IMR-90 (cell line): ENCODE data around the gene MARF1. TPM values are rescaled to one million over a fixed set of nuclear protein-coding genes. Genes with fewer than 3 reads are reported as not detected.

Experiments
- ATAC-seq: fragments of 200-7000 bp; cut with Tn5 transposase; 2 replicates; pipeline ENCODE4 v1.9.1; 2020; ENCODE audit warnings: low read depth, mild to moderate bottlenecking, moderate library complexity
- BruUV-seq: library from RNA; stranded (reverse); fragments of 400-500 nt; replicated peaks from 2 replicates; lab custom pipeline; 2021; lab: Mats Ljungman, UMichigan
- CTCF ChIA-PET: fragments of 300-600 bp; formaldehyde crosslinking; extraction: SDS; loops from one replicate; lab custom pipeline; 2021; ENCODE audit warnings: antibody characterized with exemption; lab: Yijun Ruan, JAX
- POLR2A ChIA-PET: fragments of 300-600 bp; sonication (Branson Sonifier 250); formaldehyde crosslinking; loops from one replicate; lab custom pipeline; 2022; ENCODE audit warnings: antibody characterized with exemption; ENCODE audit not compliant: unreplicated experiment; lab: Charles Lee
- DNase-seq: peaks from one replicate; pipeline ENCODE4 v3.0.0; 2013
- H2AFZ ChIP-seq: replicated peaks from 2 replicates; pipeline ENCODE3; 2013; ENCODE audit warnings: low read length, mild to moderate bottlenecking; ENCODE audit not compliant: poor library complexity
- H2AK5ac ChIP-seq: 2 replicates; pipeline ENCODE4 v1.6.1; 2013; ENCODE audit warnings: low read depth, low read length, inconsistent platforms
- H2AK9ac ChIP-seq: replicated peaks from 2 replicates; pipeline ENCODE3; 2013; ENCODE audit warnings: mild to moderate bottlenecking, low read depth, low read length, moderate library complexity; ENCODE audit not compliant: poor library complexity
- H2BK120ac ChIP-seq: 2 replicates; pipeline ENCODE4 v1.6.1; 2013; ENCODE audit warnings: low read depth, low read length, inconsistent platforms
- H2BK15ac ChIP-seq: 3 replicates; pipeline ENCODE4 v1.6.1; 2013; ENCODE audit warnings: low read depth, low read length, inconsistent platforms
- H2BK20ac ChIP-seq: 2 replicates; pipeline ENCODE4 v1.6.1; 2013; ENCODE audit warnings: low read depth, mild to moderate bottlenecking, inconsistent platforms, low read length, moderate library complexity
- H2BK5ac ChIP-seq: 2 replicates; pipeline ENCODE4 v1.6.1; 2013; ENCODE audit warnings: mild to moderate bottlenecking, low read depth, low read length, inconsistent platforms; ENCODE audit not compliant: poor library complexity, severe bottlenecking
- H3K14ac ChIP-seq: replicated peaks from 2 replicates; pipeline ENCODE4 v1.6.1; 2013; ENCODE audit warnings: low read depth, low read length, inconsistent platforms
- H3K18ac ChIP-seq: 2 replicates; pipeline ENCODE4 v1.6.1; 2013; ENCODE audit warnings: low read depth, low read length, control low read depth
- H3K23ac ChIP-seq: 2 replicates; pipeline ENCODE4 v1.6.1; 2013; ENCODE audit warnings: low read depth, low read length, inconsistent platforms
- H3K27ac ChIP-seq: 2 replicates; pipeline ENCODE4 v1.5.1; 2013; ENCODE audit warnings: mild to moderate bottlenecking, control low read depth, low read length; ENCODE audit not compliant: insufficient read depth
- H3K27me3 ChIP-seq: 2 replicates; pipeline ENCODE4 v1.6.1; 2013; ENCODE audit warnings: low read length; ENCODE audit not compliant: control insufficient read depth, insufficient read depth
- H3K36me3 ChIP-seq: 2 replicates; pipeline ENCODE4 v1.6.1; 2013; ENCODE audit warnings: low read length, mixed read lengths; ENCODE audit not compliant: control insufficient read depth, insufficient read depth
- H3K4ac ChIP-seq: 2 replicates; pipeline ENCODE4 v1.6.1; 2013; ENCODE audit warnings: low read depth, low read length, inconsistent platforms
- H3K4me1 ChIP-seq: 2 replicates; pipeline ENCODE4 v1.6.1; 2013; ENCODE audit warnings: low read length, mixed read lengths; ENCODE audit not compliant: control insufficient read depth, insufficient read depth
- H3K4me2 ChIP-seq: 2 replicates; pipeline ENCODE4 v1.6.1; 2013; ENCODE audit warnings: low read depth, mild to moderate bottlenecking, control low read depth, low read length, moderate library complexity
- H3K4me3 ChIP-seq: 2 replicates; pipeline ENCODE4 v1.5.1; 2013; ENCODE audit warnings: low read depth, mild to moderate bottlenecking, control low read depth, low read length, moderate library complexity; ENCODE audit not compliant: insufficient read depth
- H3K56ac ChIP-seq: 2 replicates; pipeline ENCODE4 v1.6.1; 2013; ENCODE audit warnings: low read length, inconsistent platforms; ENCODE audit not compliant: insufficient read depth; ENCODE audit errors: extremely low read depth
- H3K79me1 ChIP-seq, 2 experiments: 2 replicates each; pipeline ENCODE4 v1.6.1; 2013; ENCODE audit warnings: low read length in 2 of 2, inconsistent platforms in 1 of 2, low read depth in 1 of 2
- H3K9ac ChIP-seq: 2 replicates; pipeline ENCODE4 v1.6.1; 2013; ENCODE audit warnings: low read depth, low read length, control low read depth
- H3K9me1 ChIP-seq: 2 replicates; pipeline ENCODE4 v1.6.1; 2013; ENCODE audit warnings: low read length, inconsistent platforms; ENCODE audit not compliant: insufficient read depth
- H3K9me3 ChIP-seq: 2 replicates; pipeline ENCODE4 v1.6.1; 2013; ENCODE audit warnings: low read length; ENCODE audit not compliant: control insufficient read depth, insufficient read depth
- H4K20me1 ChIP-seq: 2 replicates; pipeline ENCODE4 v1.6.1; 2013; ENCODE audit warnings: low read length, inconsistent platforms; ENCODE audit not compliant: insufficient read depth
- H4K5ac ChIP-seq: 2 replicates; pipeline ENCODE4 v1.6.1; 2013; ENCODE audit warnings: mild to moderate bottlenecking, low read depth, low read length, control low read depth
- H4K8ac ChIP-seq, 2 experiments: 2 replicates each; pipeline ENCODE4 v1.6.1; 2013; ENCODE audit warnings: low read depth in 2 of 2, low read length in 2 of 2, control low read depth in 1 of 2, inconsistent platforms in 1 of 2
- H4K91ac ChIP-seq: 2 replicates; pipeline ENCODE4 v1.6.1; 2013; ENCODE audit warnings: low read depth, low read length, inconsistent platforms; ENCODE audit not compliant: insufficient read depth
- BHLHE40 ChIP-seq: fragments of 150-350 bp; IDR thresholded peaks from 2 replicates; pipeline ENCODE4 v1.6.1; 2016; ENCODE audit warnings: mild to moderate bottlenecking, low read depth, low read length
- CEBPB ChIP-seq: IDR thresholded peaks from 2 replicates; pipeline ENCODE4 v1.6.1; 2012; ENCODE audit warnings: low read depth, low read length, improper control_type of control experiment
- CHD1 ChIP-seq: IDR thresholded peaks from 2 replicates; pipeline ENCODE4 v1.6.1; 2012; ENCODE audit warnings: low read depth, low read length, improper control_type of control experiment
- CTCF ChIP-seq: conservative IDR thresholded peaks from 2 replicates; pipeline ENCODE4 v1.5.1; 2012; ENCODE audit warnings: mild to moderate bottlenecking, low read depth, low read length, improper control_type of control experiment
- ELK1 ChIP-seq: fragments of 150-350 bp; IDR thresholded peaks from 2 replicates; pipeline ENCODE4 v1.6.1; 2016; ENCODE audit warnings: low read depth, mild to moderate bottlenecking, low read length, moderate library complexity, borderline replicate concordance
- FOS ChIP-seq: fragments of 150-350 bp; IDR thresholded peaks from 2 replicates; pipeline ENCODE4 v1.6.1; 2016; ENCODE audit warnings: low read depth, low read length
- MAFK ChIP-seq: IDR thresholded peaks from 2 replicates; pipeline ENCODE4 v1.6.1; 2012; ENCODE audit warnings: low read depth, low read length, improper control_type of control experiment
- MXI1 ChIP-seq: IDR thresholded peaks from 2 replicates; pipeline ENCODE4 v1.6.1; 2012; ENCODE audit warnings: low read depth, mild to moderate bottlenecking, low read length, moderate library complexity, borderline replicate concordance
- NFE2L2 ChIP-seq: fragments of 150-350 bp; IDR thresholded peaks from 2 replicates; pipeline ENCODE4 v1.6.1; 2016; ENCODE audit warnings: low read depth, mild to moderate bottlenecking, low read length
- POLR2A ChIP-seq: IDR thresholded peaks from 2 replicates; pipeline ENCODE4 v1.6.1; 2012; ENCODE audit warnings: mild to moderate bottlenecking, low read depth, low read length
- RAD21 ChIP-seq: IDR thresholded peaks from 2 replicates; pipeline ENCODE4 v1.6.1; 2012; ENCODE audit warnings: low read length, improper control_type of control experiment
- RCOR1 ChIP-seq: IDR thresholded peaks from 2 replicates; pipeline ENCODE4 v1.6.1; 2012; ENCODE audit warnings: mild to moderate bottlenecking, low read length, improper control_type of control experiment; ENCODE audit not compliant: insufficient replicate concordance
- SMC3 ChIP-seq: fragments of 150-350 bp; IDR thresholded peaks from 2 replicates; pipeline ENCODE4 v1.6.1; 2016; ENCODE audit warnings: low read depth, mild to moderate bottlenecking, antibody characterized with exemption, low read length, moderate library complexity
- WGBS, 2 experiments: methylation state at CpG; one replicate each; pipeline versions ENCODE4 v1.1.5 to v1.1.7; 2013; ENCODE audit warnings: missing lambda C conversion rate in 2 of 2; ENCODE audit not compliant: insufficient read length in 1 of 2; ENCODE audit errors: extremely low coverage in 2 of 2; 5-methylcytosine and 5-hydroxymethylcytosine counted together
- dilution Hi-C: fragments of 300-500 bp; cut with HindIII; formaldehyde crosslinking; loops from one replicate; pipeline ENCODE4 v1.14.3; 2018; ENCODE audit warnings: low sequenced_read_pairs; ENCODE audit not compliant: unreplicated experiment
- in situ Hi-C: fragments of 300-500 bp; cut with MboI; formaldehyde crosslinking; loops from 3 replicates; pipeline ENCODE4 v1.14.3; 2019; ENCODE audit warnings: low sequenced_read_pairs, inconsistent platforms, mixed read lengths
- intact Hi-C: fragments of 100-400 bp; cut with micrococcal nuclease; formaldehyde crosslinking; loops from 2 replicates; pipeline ENCODE4 v1.10.0; 2022
- polyA plus RNA-seq, 3 experiments: library from polyadenylated mRNA; depleted of rRNA; stranded (reverse); fragments of >200 nt; gene quantifications; 2 replicates each; pipeline ENCODE4 v1.2.3, GENCODE V29; 2012; ENCODE audit warnings: low replicate concordance in 1 of 3
- total RNA-seq: library from RNA; depleted of rRNA; stranded (reverse); fragments of >200 nt; gene quantifications from 2 replicates; pipeline ENCODE4 v1.2.3, GENCODE V29; 2012

MARF1 gene
- total and polyA plus RNA-seq, 2 of the 4 experiments (the other 2 are of a cell fraction), result 9.0 to 12.9 TPM

- TF ChIP-seq ELK1 (no peak), MAFK (no peak), POLR2A (no peak), SMC3 (no peak), NFE2L2 (no peak)
Measured at GRCh38 chr16:15594711-15595320, 48.1 kb downstream of the MARF1 start (continued).

GRCh38 chr16:15593235-15593634 is 49.7 kb downstream of the MARF1 start:
- in situ Hi-C loops (no loop called here), dilution Hi-C loops (no loop called here), intact Hi-C loops (no loop called here)
- Histone ChIP-seq H3K9me3 (no peaks in the 10 kb centered on the region), H2AFZ (no peak overlapping the region), H2BK5ac (no peak overlapping the region), H2BK15ac (no peak overlapping the region), H3K4ac (no peak overlapping the region), H4K8ac (no peak overlapping the region), H3K27ac (no peak overlapping the region), H3K14ac (no peak overlapping the region), H3K9me1 (no peaks in the 10 kb centered on the region; the same call in 1 of the 2 replicates), H3K18ac (no peak overlapping the region), H3K4me3 (no peak overlapping the region), H2BK20ac (no peak overlapping the region), H3K79me1 (no peaks in the 10 kb centered on the region), H2AK5ac (no peak overlapping the region), H2AK9ac (no peak overlapping the region), H3K36me3 (peaks cover 33% of the 10 kb centered on the region), H2BK120ac (no peak overlapping the region), H4K91ac (no peak overlapping the region), H3K27me3 (no peaks in the 10 kb centered on the region), H3K56ac (no peak overlapping the region), H3K9ac (no peak overlapping the region), H3K4me2 (no peak overlapping the region), H3K23ac (no peak overlapping the region), H4K20me1 (no peaks in the 10 kb centered on the region; the same call in 1 of the 2 replicates), H3K4me1 (peaks cover 2% of the 10 kb centered on the region; the same call in 1 of the 2 replicates), H4K5ac (no peak overlapping the region)
- DNase-seq, result no peak
- BruUV-seq, result no TSS peak
- ChIA-PET CTCF (no interaction called here), POLR2A (no interaction called here)
- WGBS, 2 experiments, result 89% methylated on average over 3 of the region's 9 CpGs; no CpG with 5 or more reads in 1 of the 2 experiments
- ATAC-seq, result no peak
- TF ChIP-seq CEBPB (no peak), NFE2L2 (no peak), MAFK (no peak), CTCF (no peak), ELK1 (no peak), FOS (no peak), CHD1 (no peak), BHLHE40 (no peak), RAD21 (no peak), RCOR1 (no peak), MXI1 (no peak)
